ENCODE measurements around the gene OR2W3.

Gene OR2W3

GRCh38 chr1:247857069-247857984, 38.1 kb upstream of the OR2W3 start, which contains the start of gene TRIM58 (continued):
- TF ChIP-seq ZNF280C (tag by site-specific recombination; IDR thresholded peaks at IDR 0.05), result no peak
- TF ChIP-seq ZNF768 (tag by site-specific recombination; IDR thresholded peaks at IDR 0.05), result no peak
- no peak for TF ChIP-seq ZNF544 (tag by site-specific recombination; IDR thresholded peaks at IDR 0.05)
- TF ChIP-seq ZBTB20 (tag by site-specific recombination; IDR thresholded peaks at IDR 0.05), result peak; percentile 75; the same call in 1 of the 2 replicates
- TF ChIP-seq PATZ1 (tag by site-specific recombination; IDR thresholded peaks at IDR 0.05), result no peak
- TF ChIP-seq EGR2 (tag by site-specific recombination; IDR thresholded peaks at IDR 0.05; ENCODE audit: low read depth), result no peak
- no peak for TF ChIP-seq ZNF548 (tag by site-specific recombination; IDR thresholded peaks at IDR 0.05)
- TF ChIP-seq ZBTB8A (tag by site-specific recombination; IDR thresholded peaks at IDR 0.05), result peak; percentile 92
- 0 out of 2 replicates have a peak, but pooled peaks have one; percentile 17 for TF ChIP-seq GLIS2 (tag by site-specific recombination; IDR thresholded peaks at IDR 0.05)
- TF ChIP-seq SP2 (tag by site-specific recombination; IDR thresholded peaks at IDR 0.05), result peak; percentile 49
- no peak for TF ChIP-seq ZNF510 (tag by site-specific recombination; IDR thresholded peaks at IDR 0.05; ENCODE audit: insufficient replicate concordance)
- no peak for TF ChIP-seq ZNF239 (tag by site-specific recombination; IDR thresholded peaks at IDR 0.05)

GRCh38 chr1:247857985-247858619, 37.3 kb upstream of the OR2W3 start:
- POLR2A ChIA-PET, result no interaction called here
- Histone ChIP-seq H3K4me1 (ENCODE audit: control insufficient read depth, insufficient read depth, low read length) (no peaks in the 10 kb centered on the region), H3K36me3 (ENCODE audit: control insufficient read depth in 2 of 2, insufficient read depth in 1 of 2, low read length in 2 of 2) (peaks cover 0 to 15% of the 10 kb centered on the region in 2 experiments; a peak in 1 of 3 replicates), H3K4me3 (ENCODE audit: low read depth, low read length) (peak overlapping the region; percentile 54), H3K27ac (ENCODE audit: extremely low read depth, low read depth, low read length) (no peak overlapping the region), H3K9me3 (ENCODE audit: control insufficient read depth, insufficient read depth, low read depth, low read length) (no peaks in the 10 kb centered on the region)
- TF ChIP-seq ZEB2 (tag by site-specific recombination; IDR thresholded peaks at IDR 0.05) (no peak), ZBTB17 (tag by site-specific recombination; IDR thresholded peaks at IDR 0.05) (peak; percentile 18; the same call in 1 of the 2 replicates), ZNF544 (tag by site-specific recombination; IDR thresholded peaks at IDR 0.05) (no peak), ZNF488 (tag by site-specific recombination; IDR thresholded peaks at IDR 0.05) (no peak)
- CTCF ChIA-PET, result no interaction called here

- Histone ChIP-seq H3K4me3 (ENCODE audit: low read depth, low read length) (no peak overlapping the region), H3K9me3 (ENCODE audit: control insufficient read depth, insufficient read depth, low read depth, low read length) (no peaks in the 10 kb centered on the region)
- CTCF ChIA-PET, result no interaction called here
- TF ChIP-seq ZBTB10 (tag by site-specific recombination; IDR thresholded peaks at IDR 0.05) (no peak), ZNF629 (tag by site-specific recombination; IDR thresholded peaks at IDR 0.05) (no peak), ZNF112 (tag by site-specific recombination; IDR thresholded peaks at IDR 0.05) (no peak), GLI4 (tag by site-specific recombination; IDR thresholded peaks at IDR 0.05) (no peak), ZNF623 (tag by site-specific recombination; IDR thresholded peaks at IDR 0.05) (no peak), PATZ1 (tag by site-specific recombination; IDR thresholded peaks at IDR 0.05) (no peak), HOXD13 (CRISPR knock-in tag; IDR thresholded peaks at IDR 0.05; ENCODE audit: borderline replicate concordance) (no peak), SALL2 (tag by site-specific recombination; IDR thresholded peaks at IDR 0.05; ENCODE audit: borderline replicate concordance) (no peak)
Measured at GRCh38 chr1:247862756-247863155, 32.6 kb upstream of the OR2W3 start.

More at GRCh38 chr1:247862756-247863155, 32.6 kb upstream of the OR2W3 start:
- peaks cover 0 to 31% of the 10 kb centered on the region in 2 experiments; a peak in 1 of 3 replicates for H3K36me3 ChIP-seq (ENCODE audit: control insufficient read depth in 2 of 2, insufficient read depth in 1 of 2, low read length in 2 of 2)
- no peaks in the 10 kb centered on the region for H3K4me1 ChIP-seq (ENCODE audit: control insufficient read depth, insufficient read depth, low read length)
- H3K27ac ChIP-seq (ENCODE audit: extremely low read depth, low read depth, low read length), result no peak overlapping the region
- POLR2A ChIA-PET, result no interaction called here

Data from HEK293 (cell line).